CD4-positive, alpha-beta T cell treated with Interferon alpha-2 for 1 hour (primary cell): Measurements from ENCODE around the gene PLXDC1.
A peak's percentile ranks its signal among the peaks of the same experiment; 100 is the strongest.
"Not testable (repeated sequence)": the region's sequence is repeated elsewhere in the genome, so short reads cannot be mapped to it uniquely, and the experiment has no call there.

Source experiments
- DNase-seq, 2 donors: peaks; one replicate each; pipeline ENCODE4 v3.0.0-alpha.2; 2020 to 2022

PLXDC1 gene

GRCh38 chr17:39057701-39058206 lies 93.7 kb downstream of the PLXDC1 start:
- DNase-seq, result no peak

- no peak for DNase-seq
Observed at GRCh38 chr17:39054111-39054645, 97.3 kb downstream of the PLXDC1 start.

GRCh38 chr17:39052423-39052822 lies 99.0 kb downstream of the PLXDC1 start:
- not testable (repeated sequence) for DNase-seq

- DNase-seq, result no peak
Observed at GRCh38 chr17:39051001-39051585, 100.3 kb downstream of the PLXDC1 start.

- no peak for DNase-seq
Observed at GRCh38 chr17:39045948-39046679, 105.3 kb downstream of the PLXDC1 start.

GRCh38 chr17:39036009-39036408 lies 115.4 kb downstream of the PLXDC1 start:
- no peak for DNase-seq

- DNase-seq, result not testable (repeated sequence)
Observed at GRCh38 chr17:39035578-39035977, 115.9 kb downstream of the PLXDC1 start.

GRCh38 chr17:39028690-39029089 lies 122.7 kb downstream of the PLXDC1 start:
- DNase-seq, result no peak

GRCh38 chr17:39027455-39028035 lies 123.9 kb downstream of the PLXDC1 start:
- DNase-seq, result no peak

GRCh38 chr17:39026980-39027451 lies 124.4 kb downstream of the PLXDC1 start:
- DNase-seq, result peak in 1 of 2 donors; percentile 13

- DNase-seq, result not testable (repeated sequence)
Observed at GRCh38 chr17:39026346-39026745, 125.1 kb downstream of the PLXDC1 start.

GRCh38 chr17:39022924-39023323 lies 128.5 kb downstream of the PLXDC1 start:
- DNase-seq, result no peak

GRCh38 chr17:39020037-39020436 lies 131.4 kb downstream of the PLXDC1 start:
- DNase-seq, result not testable (repeated sequence)

GRCh38 chr17:39018267-39019134 lies 132.9 kb downstream of the PLXDC1 start:
- DNase-seq, result no peak

GRCh38 chr17:39016193-39017153 lies 135.0 kb downstream of the PLXDC1 start:
- peak in 1 of 2 donors; percentile 42 for DNase-seq

GRCh38 chr17:39015546-39015935 lies 135.9 kb downstream of the PLXDC1 start:
- no peak for DNase-seq

GRCh38 chr17:39014795-39015545 lies 136.5 kb downstream of the PLXDC1 start:
- peak in 1 of 2 donors; percentile 10 for DNase-seq

- DNase-seq, result no peak
Observed at GRCh38 chr17:39014044-39014794, 137.2 kb downstream of the PLXDC1 start.
